ENCODE data around the gene MEX3D.
"Not testable (repeated sequence)": the region's sequence is repeated elsewhere in the genome, so short reads cannot be mapped to it uniquely, and the experiment has no call there.

MEX3D gene

GRCh38 chr19:1531587-1531986 lies 36.5 kb downstream of the MEX3D start:
- no peak overlapping the region for H3K27ac ChIP-seq (ENCODE audit: extremely low read depth, low read depth, low read length)
- no peaks in the 10 kb centered on the region for H3K4me1 ChIP-seq (ENCODE audit: control insufficient read depth, insufficient read depth, low read length)
- POLR2A ChIA-PET = no interaction called here
- H3K4me3 ChIP-seq (ENCODE audit: low read depth, low read length) = no peak overlapping the region
- H3K9me3 ChIP-seq (ENCODE audit: control insufficient read depth, insufficient read depth, low read depth, low read length) = no peaks in the 10 kb centered on the region
- no peaks in the 10 kb centered on the region for H3K36me3 ChIP-seq (ENCODE audit: control insufficient read depth in 2 of 2, insufficient read depth in 1 of 2, low read length in 2 of 2)
- CTCF ChIA-PET = no interaction called here
- TF ChIP-seq ZNF140 (tag by site-specific recombination; IDR thresholded peaks at IDR 0.05) = no peak
- TF ChIP-seq, protein P1, sequence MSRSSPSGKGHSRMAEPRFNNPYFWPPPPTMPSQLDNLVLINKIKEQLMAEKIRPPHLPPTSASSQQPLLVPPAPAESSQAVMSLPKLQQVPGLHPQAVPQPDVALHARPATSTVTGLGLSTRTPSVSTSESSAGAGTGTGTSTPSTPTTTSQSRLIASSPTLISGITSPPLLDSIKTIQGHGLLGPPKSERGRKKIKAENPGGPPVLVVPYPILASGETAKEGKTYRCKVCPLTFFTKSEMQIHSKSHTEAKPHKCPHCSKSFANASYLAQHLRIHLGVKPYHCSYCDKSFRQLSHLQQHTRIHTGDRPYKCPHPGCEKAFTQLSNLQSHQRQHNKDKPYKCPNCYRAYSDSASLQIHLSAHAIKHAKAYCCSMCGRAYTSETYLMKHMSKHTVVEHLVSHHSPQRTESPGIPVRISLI (tag by site-specific recombination; IDR thresholded peaks at IDR 0.05) = no peak
- no peak for TF ChIP-seq ZBTB21 (tag by site-specific recombination; IDR thresholded peaks at IDR 0.05)
- no peak for TF ChIP-seq MYNN (tag by site-specific recombination; IDR thresholded peaks at IDR 0.05; ENCODE audit: borderline replicate concordance)
- TF ChIP-seq PRDM4 (tag by site-specific recombination; IDR thresholded peaks at IDR 0.05) = no peak
- TF ChIP-seq ZNF473 (tag by site-specific recombination; IDR thresholded peaks at IDR 0.05) = no peak
- TF ChIP-seq ZNF341 (tag by site-specific recombination; IDR thresholded peaks at IDR 0.05; ENCODE audit: low read depth) = no peak
- TF ChIP-seq ZNF404 (tag by site-specific recombination; IDR thresholded peaks at IDR 0.05) = no peak
- TF ChIP-seq, protein P2, sequence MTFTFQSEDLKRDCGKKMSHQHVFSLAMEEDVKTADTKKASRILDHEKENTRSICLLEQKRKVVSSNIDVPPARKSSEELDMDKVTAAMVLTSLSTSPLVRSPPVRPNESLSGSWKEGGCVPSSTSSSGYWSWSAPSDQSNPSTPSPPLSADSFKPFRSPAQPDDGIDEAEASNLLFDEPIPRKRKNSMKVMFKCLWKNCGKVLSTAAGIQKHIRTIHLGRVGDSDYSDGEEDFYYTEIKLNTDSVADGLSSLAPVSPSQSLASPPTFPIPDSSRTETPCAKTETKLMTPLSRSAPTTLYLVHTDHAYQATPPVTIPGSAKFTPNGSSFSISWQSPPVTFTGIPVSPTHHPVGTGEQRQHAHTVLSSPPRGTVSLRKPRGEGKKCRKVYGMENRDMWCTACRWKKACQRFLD (tag by site-specific recombination; IDR thresholded peaks at IDR 0.05) = no peak
- TF ChIP-seq ZNF621 (tag by site-specific recombination; IDR thresholded peaks at IDR 0.05) = no peak
- TF ChIP-seq SCRT1 (tag by site-specific recombination; IDR thresholded peaks at IDR 0.05; ENCODE audit: borderline replicate concordance) = no peak
- no peak for TF ChIP-seq ZNF266 (tag by site-specific recombination; IDR thresholded peaks at IDR 0.05; ENCODE audit: low read depth)
- TF ChIP-seq ZNF274 (IDR thresholded peaks at IDR 0.05; ENCODE audit: low read length) = no peak
- no peak for TF ChIP-seq ZNF274 (tag by site-specific recombination; IDR thresholded peaks at IDR 0.05; ENCODE audit: borderline replicate concordance)
- no peak for TF ChIP-seq ZBTB6 (tag by site-specific recombination; IDR thresholded peaks at IDR 0.05)
- TF ChIP-seq ZNF626 (tag by site-specific recombination; IDR thresholded peaks at IDR 0.05) = no peak

DNA sequence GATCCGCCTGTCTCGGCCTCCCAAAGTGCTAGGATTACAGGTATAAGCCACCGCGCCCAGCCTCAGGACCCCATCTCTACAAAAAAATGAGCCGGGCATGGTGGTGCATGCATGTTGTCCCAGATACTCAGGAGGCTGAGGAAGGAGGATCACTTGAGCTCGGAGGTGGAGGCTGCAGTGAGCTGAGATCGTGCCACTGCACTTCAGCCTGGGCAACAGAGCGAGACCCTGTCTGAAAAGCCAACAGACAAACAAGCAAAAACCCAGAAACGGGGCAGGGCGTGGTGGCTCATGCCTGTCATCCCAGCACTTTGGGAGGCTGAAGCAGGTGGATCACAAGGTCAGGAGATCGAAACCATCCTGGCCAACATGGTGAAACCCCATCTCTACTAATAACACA lies 37.3 kb downstream of the MEX3D start:
- H3K9me3 ChIP-seq (ENCODE audit: control insufficient read depth, insufficient read depth, low read depth, low read length); CTCF ChIA-PET; POLR2A ChIA-PET; H3K4me1 ChIP-seq (ENCODE audit: control insufficient read depth, insufficient read depth, low read length); H3K36me3 ChIP-seq (ENCODE audit: control insufficient read depth in 2 of 2, insufficient read depth in 1 of 2, low read length in 2 of 2); H3K4me3 ChIP-seq (ENCODE audit: low read depth, low read length); H3K27ac ChIP-seq (ENCODE audit: extremely low read depth, low read depth, low read length): not testable (repeated sequence)
- TF ChIP-seq ZNF121 (tag by site-specific recombination; IDR thresholded peaks at IDR 0.05) = 0 out of 2 replicates have a peak, but pooled peaks have one; percentile 47

DNA sequence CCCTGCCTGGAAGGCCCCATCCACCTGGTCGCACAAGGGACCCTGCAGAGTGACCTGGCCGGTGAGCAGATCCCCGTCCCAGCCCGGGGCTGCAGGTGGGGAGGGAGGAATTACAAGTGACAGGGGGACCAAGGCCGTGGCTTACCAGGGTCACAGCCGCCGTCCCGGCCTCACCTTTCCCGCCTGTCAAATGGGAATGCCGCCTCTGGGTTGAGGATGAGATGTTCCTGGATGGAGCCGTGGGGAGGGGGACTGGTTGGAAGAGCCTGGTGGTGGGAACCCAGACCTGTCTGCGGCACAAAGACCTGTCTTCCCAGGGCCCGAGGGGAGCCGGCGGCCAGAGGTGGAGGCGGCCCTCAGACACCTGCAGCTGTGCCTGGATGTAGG lies 38.7 kb downstream of the MEX3D start:
- POLR2A ChIA-PET = no interaction called here
- CTCF ChIA-PET = no interaction called here
- TF ChIP-seq ZNF341 (tag by site-specific recombination; IDR thresholded peaks at IDR 0.05; ENCODE audit: low read depth) (peak; percentile 60), SALL2 (tag by site-specific recombination; IDR thresholded peaks at IDR 0.05; ENCODE audit: borderline replicate concordance) (no peak), ZNF488 (tag by site-specific recombination; IDR thresholded peaks at IDR 0.05) (no peak), GLI4 (tag by site-specific recombination; IDR thresholded peaks at IDR 0.05) (no peak)

More for the DNA sequence above, 38.7 kb downstream of the MEX3D start:
- Histone ChIP-seq H3K36me3 (ENCODE audit: control insufficient read depth in 2 of 2, insufficient read depth in 1 of 2, low read length in 2 of 2) (no peaks in the 10 kb centered on the region), H3K4me3 (ENCODE audit: low read depth, low read length) (no peak overlapping the region), H3K27ac (ENCODE audit: extremely low read depth, low read depth, low read length) (no peak overlapping the region), H3K9me3 (ENCODE audit: control insufficient read depth, insufficient read depth, low read depth, low read length) (no peaks in the 10 kb centered on the region), H3K4me1 (ENCODE audit: control insufficient read depth, insufficient read depth, low read length) (no peaks in the 10 kb centered on the region)
